Testis (tissue), 3 donors: ENCODE data around the gene RNF213. TPM values are rescaled to one million over a fixed set of nuclear protein-coding genes. Genes with fewer than 3 reads are reported as not detected.

Experiments
- DNase-seq: peaks from one replicate; pipeline ENCODE4 v3.0.0-alpha.2; 2019
- H3K27ac ChIP-seq, 2 donors: fragments of 200-600 bp; sonication (generic); one replicate each; pipeline ENCODE4 v1.5.1; 2019
- H3K27me3 ChIP-seq: fragments of 200-600 bp; sonication (generic); one replicate; pipeline ENCODE4 v1.5.1; 2019
- H3K36me3 ChIP-seq: fragments of 200-600 bp; sonication (generic); one replicate; pipeline ENCODE4 v1.5.1; 2017; ENCODE audit warnings: low read depth; ENCODE audit errors: missing control alignments
- H3K4me1 ChIP-seq: fragments of 200-600 bp; sonication (generic); one replicate; pipeline ENCODE4 v1.5.1; 2019
- H3K4me3 ChIP-seq, 2 donors: fragments of 200-600 bp; sonication (generic); one replicate each; pipeline ENCODE4 v1.5.1; 2017 to 2019
- H3K9me3 ChIP-seq: fragments of 200-600 bp; sonication (generic); one replicate; pipeline ENCODE4 v1.5.1; 2017
- CTCF ChIP-seq, 3 experiments: fragments of 450-650 bp in 2 of 3; fragments of 200-600 bp in 1 of 3; sonication (generic) in 1 of 3; IDR thresholded peaks; one replicate each; pipeline ENCODE4 v1.5.1; 2016 to 2019; ENCODE audit warnings: antibody characterized with exemption in 3 of 3, mild to moderate bottlenecking in 2 of 3, moderate library complexity in 1 of 3
- POLR2A ChIP-seq: fragments of 450-650 bp; IDR thresholded peaks from one replicate; pipeline ENCODE4 v1.6.1; 2017; ENCODE audit warnings: antibody characterized with exemption, mild to moderate bottlenecking, moderate library complexity
- WGBS, 2 donors: methylation state at CpG; one replicate each; pipeline ENCODE4 v1.1.5; 2018; 5-methylcytosine and 5-hydroxymethylcytosine counted together
- intact Hi-C: fragments of 100-400 bp; cut with DNase I; formaldehyde crosslinking; loops from one replicate; pipeline ENCODE4 v1.15.1; 2023; ENCODE audit warnings: low total_unique reads
- polyA plus RNA-seq: library from polyadenylated mRNA; stranded (reverse); fragments of 350-450 nt; fragmentation: Illumina TruSeq; extraction: RNeasy Lipid Tissue Mini Kit (QIAGEN cat#74804); gene quantifications from one replicate; pipeline ENCODE4 v1.2.3, GENCODE V29; 2014; ENCODE audit warnings: low read depth, low replicate concordance; ENCODE audit not compliant: insufficient read depth
- total RNA-seq, 2 donors: library from RNA; depleted of rRNA; stranded (reverse); fragments of >200 nt; gene quantifications; one replicate each; pipeline ENCODE4 v1.2.3, GENCODE V29; 2016

RNF213 gene
- total and polyA plus RNA-seq, 3 donors from 2014 or later, result 25.3 to 68.9 (median 66.9) TPM

GRCh38 chr17:80382956-80383355 lies 122.3 kb downstream of the RNF213 start:
- H3K9me3 ChIP-seq, result no peaks in the 10 kb centered on the region
- no peaks in the 10 kb centered on the region for H3K36me3 ChIP-seq
- no peak overlapping the region for H3K4me3 ChIP-seq
- WGBS, 2 donors, result 90 to 91% methylated on average over 8 of the region's 8 CpGs
- DNase-seq, result no peak
- TF ChIP-seq CTCF (IDR thresholded peaks at IDR 0.05) (no peak), POLR2A (no peak)
- intact Hi-C loops, result no loop called here
- H3K27me3 ChIP-seq, result no peaks in the 10 kb centered on the region
- no peaks in the 10 kb centered on the region for H3K4me1 ChIP-seq
- no peak overlapping the region for H3K27ac ChIP-seq

GRCh38 chr17:80384078-80384960 lies 123.7 kb downstream of the RNF213 start:
- Histone ChIP-seq H3K9me3 (no peaks in the 10 kb centered on the region), H3K4me1 (peaks cover 4% of the 10 kb centered on the region), H3K4me3 (no peak overlapping the region), H3K27ac (no peak overlapping the region), H3K36me3 (no peaks in the 10 kb centered on the region), H3K27me3 (no peaks in the 10 kb centered on the region)
- intact Hi-C loops, result no loop called here
- DNase-seq, result no peak
- no peak for TF ChIP-seq CTCF (IDR thresholded peaks at IDR 0.05)
- TF ChIP-seq POLR2A, result no peak
- WGBS, 2 donors, result 81 to 87% methylated on average over 23 to 24 of the region's 24 CpGs

GRCh38 chr17:80385046-80385445 lies 124.4 kb downstream of the RNF213 start:
- Histone ChIP-seq H3K4me1 (peaks cover 6% of the 10 kb centered on the region), H3K4me3 (no peak overlapping the region), H3K36me3 (no peaks in the 10 kb centered on the region), H3K27me3 (no peaks in the 10 kb centered on the region), H3K27ac (no peak overlapping the region), H3K9me3 (no peaks in the 10 kb centered on the region)
- no peak for DNase-seq
- intact Hi-C loops, result no loop called here
- TF ChIP-seq POLR2A, result no peak
- TF ChIP-seq CTCF (IDR thresholded peaks at IDR 0.05), result no peak
- WGBS, 2 donors, result 90 to 95% methylated on average over 9 of the region's 9 CpGs

- 91 to 93% methylated on average over 14 of the region's 14 CpGs for WGBS, 2 donors
- H3K27me3 ChIP-seq, result no peaks in the 10 kb centered on the region
- no peaks in the 10 kb centered on the region for H3K36me3 ChIP-seq
- no peak overlapping the region for H3K4me3 ChIP-seq
- H3K4me1 ChIP-seq, result peaks cover 6% of the 10 kb centered on the region
- intact Hi-C loops, result no loop called here
- no peak overlapping the region for H3K27ac ChIP-seq
- no peaks in the 10 kb centered on the region for H3K9me3 ChIP-seq
- DNase-seq, result no peak
- TF ChIP-seq CTCF (IDR thresholded peaks at IDR 0.05) (no peak), POLR2A (no peak)
Observed at GRCh38 chr17:80386341-80386740, 125.7 kb downstream of the RNF213 start.

- WGBS, 2 donors, result 91 to 93% methylated on average over 7 of the region's 7 CpGs
- no peaks in the 10 kb centered on the region for H3K36me3 ChIP-seq
Observed at GRCh38 chr17:80387071-80387470, 126.4 kb downstream of the RNF213 start.

More at GRCh38 chr17:80387071-80387470, 126.4 kb downstream of the RNF213 start:
- H3K27ac ChIP-seq, result no peak overlapping the region
- TF ChIP-seq POLR2A (no peak), CTCF (IDR thresholded peaks at IDR 0.05) (no peak)
- no peak overlapping the region for H3K4me3 ChIP-seq
- no peak for DNase-seq
- intact Hi-C loops, result no loop called here
- no peaks in the 10 kb centered on the region for H3K27me3 ChIP-seq
- H3K4me1 ChIP-seq, result peaks cover 6% of the 10 kb centered on the region
- H3K9me3 ChIP-seq, result no peaks in the 10 kb centered on the region
